Thymus (tissue), 11 donors: Measurements from ENCODE around the gene ACOT11. TPM values are rescaled to one million over a fixed set of nuclear protein-coding genes. Genes with fewer than 3 reads are reported as not detected.

ENCODE experiments used
- DNase-seq, 9 donors: peaks; one replicate each; pipeline ENCODE4 v3.0.0-alpha.2; 2013; ENCODE audit warnings: low spot score in 9 of 9, low read depth in 6 of 9, missing footprints in 1 of 9
- H3K27ac ChIP-seq, 2 donors: one replicate each; pipeline ENCODE4 v1.5.1; 2013; ENCODE audit warnings: control low read depth in 1 of 2, low read depth in 1 of 2, low read length in 1 of 2, mild to moderate bottlenecking in 1 of 2, moderate library complexity in 1 of 2
- H3K27me3 ChIP-seq, 2 donors: one replicate each; pipeline ENCODE4 v1.5.1; 2013; ENCODE audit warnings: low read length in 1 of 2; ENCODE audit not compliant: control insufficient read depth in 2 of 2, insufficient read depth in 1 of 2
- H3K36me3 ChIP-seq, 2 donors: one replicate each; pipeline ENCODE4 v1.5.1; 2013; ENCODE audit warnings: low read length in 1 of 2, mild to moderate bottlenecking in 1 of 2, moderate library complexity in 1 of 2; ENCODE audit not compliant: control insufficient read depth in 2 of 2, insufficient read depth in 2 of 2
- H3K4me1 ChIP-seq, 2 donors: one replicate each; pipeline ENCODE4 v1.5.1; 2013; ENCODE audit warnings: low read length in 2 of 2; ENCODE audit not compliant: control insufficient read depth in 2 of 2, insufficient read depth in 2 of 2
- H3K4me3 ChIP-seq, 2 donors: one replicate each; pipeline ENCODE4 v1.5.1; 2013; ENCODE audit warnings: low read length in 2 of 2, control low read depth in 1 of 2, mild to moderate bottlenecking in 1 of 2
- H3K9me3 ChIP-seq, 2 donors: one replicate each; pipeline ENCODE4 v1.5.1; 2013; ENCODE audit warnings: low read length in 1 of 2, mild to moderate bottlenecking in 1 of 2; ENCODE audit not compliant: control insufficient read depth in 2 of 2, insufficient read depth in 1 of 2
- WGBS: extraction: QIAGEN DNeasy Blood & Tissue Kit; methylation state at CpG from one replicate; pipeline ENCODE4 v1.1.7; 2013; 5-methylcytosine and 5-hydroxymethylcytosine counted together
- polyA plus RNA-seq: library from polyadenylated mRNA; stranded (reverse); fragments of 200-250 nt; gene quantifications from one replicate; pipeline ENCODE4 v1.2.3, GENCODE V29; 2013
- total RNA-seq: library from RNA; stranded (reverse); fragments of 120-200 nt; gene quantifications from one replicate; pipeline ENCODE4 v1.2.4, GENCODE V29; 2013
- donor health status: healthy.

ACOT11 gene
- total and polyA plus RNA-seq, 2 donors = 1.2 to 1.3 TPM

- Histone ChIP-seq H3K4me3 (no peak overlapping the region), H3K4me1 (peaks cover 21 to 28% of the 10 kb centered on the region in 2 donors), H3K36me3 (no peaks in the 10 kb centered on the region), H3K9me3 (no peaks in the 10 kb centered on the region), H3K27ac (no peak overlapping the region), H3K27me3 (no peaks in the 10 kb centered on the region)
- DNase-seq = no peak
- WGBS = 96% methylated on average over 9 of the region's 9 CpGs
Observed at GRCh38 chr1:54608566-54609230, 60.7 kb downstream of the ACOT11 start.

GRCh38 chr1:54609301-54609921 is 61.4 kb downstream of the ACOT11 start:
- H3K27ac ChIP-seq = no peak overlapping the region
- H3K9me3 ChIP-seq = no peaks in the 10 kb centered on the region
- H3K4me3 ChIP-seq = no peak overlapping the region
- H3K36me3 ChIP-seq = no peaks in the 10 kb centered on the region
- DNase-seq = no peak
- no peaks in the 10 kb centered on the region for H3K27me3 ChIP-seq
- peaks cover 14 to 21% of the 10 kb centered on the region in 2 donors for H3K4me1 ChIP-seq
- 89% methylated on average over 16 of the region's 16 CpGs for WGBS

- Histone ChIP-seq H3K36me3 (no peaks in the 10 kb centered on the region), H3K4me3 (no peak overlapping the region), H3K9me3 (no peaks in the 10 kb centered on the region), H3K27ac (no peak overlapping the region), H3K27me3 (no peaks in the 10 kb centered on the region), H3K4me1 (peaks cover 10 to 15% of the 10 kb centered on the region in 2 donors)
- WGBS = 94% methylated on average over 6 of the region's 6 CpGs
- DNase-seq = no peak
Observed at GRCh38 chr1:54610048-54610447, 62.0 kb downstream of the ACOT11 start.

DNA sequence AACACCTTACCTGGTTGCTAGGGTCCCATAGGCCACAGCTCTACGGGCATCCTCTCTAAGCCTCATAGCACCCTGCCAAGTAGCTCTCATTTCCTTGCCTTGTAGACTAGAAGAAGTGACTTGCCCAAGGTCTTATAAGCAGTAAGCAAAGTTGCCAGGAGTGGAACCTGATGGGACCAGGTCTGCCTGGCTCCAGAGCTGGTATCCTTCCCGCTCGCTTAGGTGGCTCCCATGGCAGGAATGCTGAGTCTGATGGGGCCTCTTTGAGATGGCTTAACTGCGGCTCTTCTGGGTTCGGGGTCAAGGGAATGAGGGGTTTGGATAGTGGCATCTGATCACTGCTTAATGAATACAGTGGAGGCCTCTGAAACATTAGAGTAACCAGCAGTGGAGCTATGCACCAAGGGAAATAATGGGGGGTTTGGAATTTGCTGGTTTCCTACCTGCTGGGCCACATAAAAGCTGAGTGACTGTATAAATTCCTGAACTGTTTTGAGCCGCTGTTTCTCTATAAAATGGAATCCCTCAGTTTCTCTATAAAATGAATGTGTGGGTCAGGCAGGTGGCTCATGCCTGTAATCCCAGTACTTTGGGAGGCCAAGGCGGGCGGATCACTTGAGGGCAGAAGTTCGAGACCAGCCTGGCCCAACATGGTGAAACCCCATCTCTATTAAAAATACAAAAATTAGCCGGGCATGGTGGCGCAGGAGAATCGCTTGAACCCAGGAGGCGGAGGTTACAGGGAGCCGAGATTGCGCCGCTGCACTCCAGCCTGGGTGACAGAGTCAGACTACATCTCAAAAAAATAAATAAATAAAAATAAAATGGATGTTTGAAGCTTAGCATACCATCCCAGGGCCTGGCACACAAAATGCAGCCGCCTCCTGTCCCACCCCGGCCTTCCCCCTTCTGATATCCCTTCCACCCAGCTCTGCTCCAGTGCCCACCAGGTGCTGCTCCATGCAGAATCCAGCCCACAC is 62.9 kb downstream of the ACOT11 start:
- no peak for DNase-seq
- H3K27ac ChIP-seq = no peak overlapping the region
- no peak overlapping the region for H3K4me3 ChIP-seq
- H3K36me3 ChIP-seq = no peaks in the 10 kb centered on the region
- no peaks in the 10 kb centered on the region for H3K9me3 ChIP-seq
- H3K4me1 ChIP-seq = peaks cover 6 to 10% of the 10 kb centered on the region in 2 donors
- 98% methylated on average over 18 of the region's 18 CpGs for WGBS
- H3K27me3 ChIP-seq = no peaks in the 10 kb centered on the region

DNA sequence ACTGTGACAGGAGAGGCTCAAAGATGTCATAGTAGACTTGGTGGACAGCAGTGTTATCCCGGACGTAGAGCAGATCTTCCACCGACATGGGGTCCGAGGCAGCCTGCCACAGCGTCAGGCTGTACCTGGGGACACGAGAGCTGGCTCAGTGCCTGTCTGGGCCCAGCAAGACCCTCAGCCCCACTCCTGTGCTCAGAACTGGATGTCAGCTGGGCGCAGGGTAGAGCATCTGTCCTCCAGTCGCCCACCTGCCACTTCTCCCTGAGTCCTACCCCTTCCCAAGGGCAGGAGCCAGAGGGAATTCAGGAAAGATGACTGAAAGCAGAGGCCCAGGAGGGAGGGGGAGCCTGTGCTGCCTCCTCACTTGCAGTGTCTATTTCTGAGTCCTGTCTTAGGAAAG is 63.6 kb downstream of the ACOT11 start:
- Histone ChIP-seq H3K36me3 (no peaks in the 10 kb centered on the region), H3K9me3 (no peaks in the 10 kb centered on the region), H3K27me3 (no peaks in the 10 kb centered on the region), H3K4me3 (no peak overlapping the region), H3K4me1 (peaks cover 0 to 2% of the 10 kb centered on the region in 2 donors), H3K27ac (no peak overlapping the region)
- 96% methylated on average over 8 of the region's 8 CpGs for WGBS
- DNase-seq = no peak

- no peak overlapping the region for H3K4me3 ChIP-seq
- no peak overlapping the region for H3K27ac ChIP-seq
- no peaks in the 10 kb centered on the region for H3K36me3 ChIP-seq
- WGBS = 92% methylated on average over 2 of the region's 2 CpGs
- no peaks in the 10 kb centered on the region for H3K27me3 ChIP-seq
- DNase-seq = no peak
- no peaks in the 10 kb centered on the region for H3K9me3 ChIP-seq
- H3K4me1 ChIP-seq = no peaks in the 10 kb centered on the region
Observed at GRCh38 chr1:54614024-54614423, 66.0 kb downstream of the ACOT11 start.

- no peak for DNase-seq
- no peaks in the 10 kb centered on the region for H3K36me3 ChIP-seq
- no peak overlapping the region for H3K4me3 ChIP-seq
- H3K4me1 ChIP-seq = no peaks in the 10 kb centered on the region
- H3K27me3 ChIP-seq = no peaks in the 10 kb centered on the region
- no peak overlapping the region for H3K27ac ChIP-seq
- no peaks in the 10 kb centered on the region for H3K9me3 ChIP-seq
- WGBS = 90% methylated on average over 8 of the region's 8 CpGs
Observed at GRCh38 chr1:54614563-54614962, 66.5 kb downstream of the ACOT11 start.

GRCh38 chr1:54615531-54616279 is 67.7 kb downstream of the ACOT11 start:
- 92% methylated on average over 13 of the region's 13 CpGs for WGBS
- Histone ChIP-seq H3K36me3 (no peaks in the 10 kb centered on the region), H3K27ac (no peak overlapping the region), H3K9me3 (no peaks in the 10 kb centered on the region), H3K27me3 (no peaks in the 10 kb centered on the region), H3K4me3 (no peak overlapping the region), H3K4me1 (no peaks in the 10 kb centered on the region)
- no peak for DNase-seq
